Fibroblast of the aortic adventitia (primary cell): Measurements from ENCODE around the gene MMP14. TPM values are rescaled to one million over a fixed set of nuclear protein-coding genes. Genes with fewer than 3 reads are reported as not detected.
"Not testable (repeated sequence)": the region's sequence is repeated elsewhere in the genome, so short reads cannot be mapped to it uniquely, and the experiment has no call there.

ENCODE experiments used
- DNase-seq: peaks from one replicate; pipeline ENCODE4 v3.0.0-alpha.2; 2010; ENCODE audit warnings: low read depth
- H3K4me3 ChIP-seq: 2 replicates; pipeline ENCODE4 v1.5.1; 2011; ENCODE audit warnings: low read depth, mild to moderate bottlenecking, control low read depth, low read length, moderate library complexity
- total RNA-seq: library from RNA; depleted of rRNA; stranded (reverse); fragments of >200 nt; gene quantifications from 2 replicates; pipeline ENCODE4 v1.2.3, GENCODE V29; 2012; ENCODE audit warnings: low replicate concordance
- TF ChIP-seq, protein P1 (sequence below): IDR thresholded peaks from 2 replicates; pipeline ENCODE4 v1.5.1; 2011; ENCODE audit warnings: mild to moderate bottlenecking, low read length, control low read depth, inconsistent platforms; ENCODE audit not compliant: insufficient read depth

Gene MMP14
- total RNA-seq, 1 donor, result 311 TPM

DNA sequence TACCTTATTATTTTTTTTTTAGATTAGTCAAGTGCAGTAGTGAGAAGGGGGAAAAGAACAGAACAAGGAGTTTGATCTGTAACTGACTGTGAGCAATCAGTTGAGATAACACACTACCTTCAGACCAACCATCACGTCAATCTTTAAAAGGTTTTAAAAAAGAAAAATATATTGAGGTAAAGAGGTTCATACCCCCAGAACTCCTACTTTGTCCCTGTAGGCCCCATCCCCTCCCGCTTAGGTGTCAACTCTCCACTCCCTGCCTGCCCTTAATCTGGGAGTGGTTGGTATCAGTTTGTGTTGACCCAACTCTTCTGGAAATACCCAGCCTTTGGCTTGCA, 16.2 kb downstream of the MMP14 start:
- no peak overlapping the region for H3K4me3 ChIP-seq
- DNase-seq, result no peak
- TF ChIP-seq, protein P1, sequence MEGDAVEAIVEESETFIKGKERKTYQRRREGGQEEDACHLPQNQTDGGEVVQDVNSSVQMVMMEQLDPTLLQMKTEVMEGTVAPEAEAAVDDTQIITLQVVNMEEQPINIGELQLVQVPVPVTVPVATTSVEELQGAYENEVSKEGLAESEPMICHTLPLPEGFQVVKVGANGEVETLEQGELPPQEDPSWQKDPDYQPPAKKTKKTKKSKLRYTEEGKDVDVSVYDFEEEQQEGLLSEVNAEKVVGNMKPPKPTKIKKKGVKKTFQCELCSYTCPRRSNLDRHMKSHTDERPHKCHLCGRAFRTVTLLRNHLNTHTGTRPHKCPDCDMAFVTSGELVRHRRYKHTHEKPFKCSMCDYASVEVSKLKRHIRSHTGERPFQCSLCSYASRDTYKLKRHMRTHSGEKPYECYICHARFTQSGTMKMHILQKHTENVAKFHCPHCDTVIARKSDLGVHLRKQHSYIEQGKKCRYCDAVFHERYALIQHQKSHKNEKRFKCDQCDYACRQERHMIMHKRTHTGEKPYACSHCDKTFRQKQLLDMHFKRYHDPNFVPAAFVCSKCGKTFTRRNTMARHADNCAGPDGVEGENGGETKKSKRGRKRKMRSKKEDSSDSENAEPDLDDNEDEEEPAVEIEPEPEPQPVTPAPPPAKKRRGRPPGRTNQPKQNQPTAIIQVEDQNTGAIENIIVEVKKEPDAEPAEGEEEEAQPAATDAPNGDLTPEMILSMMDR, result no peak

DNA sequence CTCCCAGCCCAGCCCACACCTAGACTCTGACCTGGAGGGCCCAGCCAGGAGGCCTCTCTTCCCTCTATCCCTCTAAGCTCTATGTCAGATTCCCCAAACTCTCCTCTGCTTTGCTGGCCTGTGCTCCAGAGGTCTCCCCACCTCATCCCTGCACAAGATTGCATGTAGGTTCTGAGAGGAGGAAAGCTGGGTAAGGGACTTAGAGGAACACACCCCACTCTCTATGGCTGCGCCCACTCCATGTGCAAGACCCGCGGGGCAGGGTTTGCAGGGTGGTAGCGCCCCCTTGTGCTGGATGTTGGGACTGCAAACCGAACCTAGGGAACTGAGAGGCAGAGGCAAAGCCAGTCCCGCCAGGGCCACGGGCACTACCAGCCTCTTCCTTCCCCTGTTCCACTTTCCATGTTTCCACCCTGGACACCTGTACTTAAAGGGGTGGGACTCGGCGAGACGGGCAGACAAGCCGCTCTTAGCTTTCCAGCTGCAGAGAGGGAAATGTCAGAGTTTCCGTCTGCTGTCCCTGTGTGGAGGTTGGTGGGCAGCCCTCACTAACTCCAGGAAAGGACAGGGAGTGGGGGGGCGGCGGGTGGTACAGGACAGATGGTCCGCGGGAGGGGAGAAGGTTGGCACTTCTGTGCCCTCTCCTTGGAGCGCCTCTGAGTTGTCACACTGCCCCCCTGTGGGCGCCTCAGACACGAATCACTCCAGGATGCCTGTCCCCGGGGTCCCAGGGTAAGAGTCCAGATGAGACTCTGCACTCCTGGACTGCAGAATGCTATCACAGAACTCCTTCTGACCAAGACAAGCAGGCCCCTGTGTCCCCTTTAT, 16.8 kb downstream of the MMP14 start:
- peak; percentile 90 for DNase-seq
- TF ChIP-seq, protein P1, result peak; percentile 90
- peak overlapping the region; percentile 61 for H3K4me3 ChIP-seq

DNA sequence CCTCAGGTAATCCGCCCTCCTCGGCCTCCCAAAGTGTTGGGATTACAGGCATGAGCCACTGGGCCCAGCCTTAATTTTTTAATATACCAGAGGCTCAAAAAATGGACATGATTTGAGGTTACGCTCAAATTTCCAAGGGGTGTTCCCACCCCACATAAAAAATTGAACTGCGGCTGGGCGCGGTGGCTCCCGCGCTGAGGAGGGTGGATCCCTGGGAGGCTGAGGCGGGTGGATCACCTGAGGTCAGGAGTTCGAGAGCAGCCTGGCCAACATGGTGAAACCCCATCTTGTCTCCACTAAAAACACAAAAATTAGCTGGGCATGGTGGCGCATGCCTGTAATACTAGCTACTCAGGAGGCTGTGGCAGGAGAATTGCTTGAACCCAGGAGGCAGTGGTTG, 17.9 kb downstream of the MMP14 start:
- H3K4me3 ChIP-seq, DNase-seq: not testable (repeated sequence)

DNA sequence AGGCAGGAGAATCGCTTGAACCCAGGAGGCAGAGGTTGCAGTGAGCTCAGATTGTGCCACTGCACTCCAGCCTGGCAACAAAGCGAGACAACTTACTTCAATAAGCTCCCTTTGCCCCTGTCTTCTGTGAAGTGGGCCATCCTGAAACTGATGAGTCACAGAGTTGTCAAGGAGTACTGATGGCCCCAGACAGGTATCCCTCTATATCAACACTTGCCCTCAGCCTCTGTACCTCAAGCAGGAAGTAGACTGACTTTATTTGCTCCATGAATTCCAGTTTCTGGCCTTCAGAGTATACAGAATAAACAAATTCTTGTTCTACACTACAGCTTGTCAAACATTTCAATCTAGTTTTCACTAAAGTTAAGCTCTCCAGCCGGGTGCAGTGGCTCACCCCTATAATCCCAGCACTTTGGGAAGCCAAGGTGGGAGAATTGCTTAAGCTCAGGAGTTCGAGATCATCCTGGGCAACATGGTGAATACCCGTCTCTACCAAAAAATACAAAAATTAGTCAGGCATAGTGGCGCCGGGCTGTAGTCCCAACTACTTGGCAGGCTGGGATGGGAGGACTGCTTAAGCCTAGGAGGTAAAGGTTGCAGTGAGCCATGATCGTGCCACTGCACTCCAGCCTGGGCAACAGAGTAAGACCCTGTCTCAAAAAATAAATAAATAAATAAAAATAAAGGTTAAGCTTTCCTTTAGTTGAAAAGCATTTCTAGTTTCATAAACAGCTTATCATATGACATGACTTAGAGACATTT, 18.8 kb downstream of the MMP14 start:
- H3K4me3 ChIP-seq, result no peak overlapping the region
- TF ChIP-seq, protein P1, result no peak
- DNase-seq, result no peak

DNA sequence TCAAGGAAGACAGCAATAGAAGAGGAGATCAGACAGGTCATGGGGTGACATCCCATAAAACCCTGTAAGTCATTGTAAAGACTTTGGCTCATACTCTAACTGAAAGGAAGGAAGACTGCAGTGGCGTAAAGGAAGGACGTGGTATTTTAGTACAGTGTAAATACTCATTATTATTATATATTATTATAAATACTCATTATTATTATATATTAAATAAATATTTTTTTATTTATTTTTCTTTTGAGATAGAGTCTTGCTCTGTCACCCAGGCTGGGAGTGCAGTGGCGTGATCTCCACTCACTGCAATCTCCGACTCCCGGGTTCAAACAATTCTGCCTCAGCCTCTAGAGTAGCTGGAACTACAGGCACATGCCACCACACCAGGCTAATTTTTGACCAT, 20.0 kb downstream of the MMP14 start:
- H3K4me3 ChIP-seq, result no peak overlapping the region
- TF ChIP-seq, protein P1, result no peak
- no peak for DNase-seq

DNA sequence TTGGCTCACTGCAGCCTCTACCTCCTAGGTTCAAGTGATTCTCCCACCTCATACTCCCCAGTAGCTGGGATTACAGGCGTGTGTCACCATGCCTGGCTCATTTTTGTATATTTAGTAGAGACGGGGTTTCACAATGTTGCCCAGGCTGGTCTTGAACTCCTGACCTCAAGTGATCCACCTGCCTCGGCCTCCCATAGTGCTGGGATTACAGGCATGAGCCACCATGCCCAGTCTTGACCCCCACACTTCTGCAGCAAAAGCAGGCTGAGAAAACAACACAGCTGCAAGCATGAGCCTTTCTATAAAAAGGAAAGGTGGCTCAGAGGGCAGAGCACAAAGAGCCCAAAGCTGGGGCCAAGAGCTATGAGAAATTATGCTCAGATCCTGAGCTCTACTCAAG, 24.0 kb downstream of the MMP14 start:
- DNase-seq, H3K4me3 ChIP-seq: not testable (repeated sequence)

DNA sequence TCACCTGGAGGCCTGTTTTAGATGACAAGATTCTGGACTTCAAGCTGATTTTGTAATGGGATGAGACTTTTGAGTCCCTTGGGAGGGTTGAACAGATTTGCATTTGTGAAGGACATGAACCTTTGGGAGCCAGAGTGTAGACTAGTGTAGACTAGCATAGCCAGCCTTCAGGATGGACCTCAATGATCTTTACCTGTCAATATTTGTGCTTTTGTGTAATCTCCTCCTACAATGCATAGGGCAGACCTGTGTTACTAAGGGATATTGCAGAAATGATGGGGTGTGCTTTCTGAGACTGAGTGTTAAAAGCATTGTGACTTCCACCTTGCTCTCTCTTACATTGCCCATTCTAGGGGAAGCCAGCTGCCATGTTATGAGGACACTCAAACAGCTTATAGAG, 25.3 kb downstream of the MMP14 start:
- DNase-seq, result no peak
- TF ChIP-seq, protein P1, result no peak
- no peak overlapping the region for H3K4me3 ChIP-seq
